ENCODE measurements around the gene TTYH3. TPM values are rescaled to one million over a fixed set of nuclear protein-coding genes. Genes with fewer than 3 reads are reported as not detected.

Gene TTYH3
- total RNA-seq, 1 experiment from 2014 or later: 122 TPM

DNA sequence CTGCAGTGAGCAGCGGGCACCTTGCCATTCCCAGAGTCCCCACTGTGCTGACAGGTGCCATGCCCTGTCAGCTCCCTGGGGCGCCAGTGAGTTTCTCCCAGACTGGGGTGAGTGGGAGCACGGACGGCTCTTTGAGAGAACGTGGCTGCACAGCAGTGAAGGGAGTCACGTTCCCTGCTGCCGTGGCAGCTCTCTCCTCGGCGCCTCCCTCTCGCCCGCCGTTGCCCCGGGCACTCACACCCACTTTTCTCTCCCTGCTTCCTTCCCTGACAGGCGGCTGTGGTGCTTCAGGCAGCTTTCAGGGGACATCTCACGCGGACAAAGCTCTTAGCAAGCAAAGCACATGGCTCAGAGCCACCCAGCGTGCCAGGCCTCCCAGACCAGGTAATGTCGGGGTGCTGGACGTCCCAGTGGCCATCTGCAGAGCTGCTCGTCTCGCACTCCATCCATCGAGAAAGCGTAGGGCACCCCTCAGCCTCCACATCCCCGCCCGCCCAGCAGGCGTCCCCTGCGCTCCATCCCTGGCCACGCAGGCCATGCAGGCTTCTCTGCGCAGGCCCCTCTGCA lies 27.1 kb upstream of the TTYH3 start:
- Histone ChIP-seq H2AFZ (ENCODE audit: low read length) (no peak overlapping the region), H3K27me3 (ENCODE audit: insufficient read depth, low read length) (no peaks in the 10 kb centered on the region), H3T11ph (ENCODE audit: low read length) (no peak overlapping the region), H4K5ac (ENCODE audit: insufficient read length, low read depth, low read length) (no peak overlapping the region), H2BK15ac (ENCODE audit: low read depth, low read length) (no peak overlapping the region), H2AK5ac (ENCODE audit: insufficient read length, low read length) (no peak overlapping the region), H4K91ac (ENCODE audit: insufficient read length, low read depth, low read length) (no peak overlapping the region), H3K79me2 (ENCODE audit: insufficient read depth, low read length) (no peaks in the 10 kb centered on the region), H2BK120ac (ENCODE audit: low read depth, low read length, poor library complexity, severe bottlenecking) (no peak overlapping the region), H3K9me3 (ENCODE audit: control insufficient read depth, low read depth, low read length) (no peaks in the 10 kb centered on the region), H4K8ac (replicated peaks; ENCODE audit: insufficient read length, low read depth, low read length) (no peak overlapping the region), H3K27ac (ENCODE audit: insufficient read length, low read depth, low read length) (no peak overlapping the region), H3K18ac (ENCODE audit: insufficient read length, low read depth, low read length) (no peak overlapping the region), H3K4me1 (ENCODE audit: insufficient read depth, low read length) (no peaks in the 10 kb centered on the region), H3K14ac (ENCODE audit: insufficient read depth, low read length) (no peak overlapping the region; the same call in 1 of the 2 replicates), H2BK20ac (ENCODE audit: low read depth, low read length, poor library complexity, severe bottlenecking) (no peak overlapping the region), H2BK5ac (ENCODE audit: insufficient read length, low read length) (no peak overlapping the region), H3K23me2 (ENCODE audit: insufficient read length, low read depth, low read length, poor library complexity, severe bottlenecking) (no peaks in the 10 kb centered on the region), H4K20me1 (ENCODE audit: control insufficient read depth, insufficient read depth, insufficient read length) (peaks cover 2% of the 10 kb centered on the region), H2BK12ac (ENCODE audit: insufficient read length, low read depth, low read length) (no peak overlapping the region), H3K79me1 (ENCODE audit: insufficient read depth, low read depth, low read length, poor library complexity, severe bottlenecking) (no peaks in the 10 kb centered on the region), H3K4me2 (ENCODE audit: insufficient read depth, insufficient read length, low read length) (no peak overlapping the region), H3K9ac (ENCODE audit: extremely low read depth, insufficient read length, low read length) (no peak overlapping the region), H3K4ac (ENCODE audit: low read depth, low read length) (no peak overlapping the region), H3K23ac (ENCODE audit: insufficient read length, low read depth, low read length) (no peak overlapping the region), H3K56ac (ENCODE audit: insufficient read length, low read depth, low read length) (no peak overlapping the region)
- Mint-ChIP-seq H3K27ac (no peak overlapping the region), H3K4me3 (no peak overlapping the region), H3K9me3 (no peaks in the 10 kb centered on the region), H3K4me1 (peaks cover 11 to 14% of the 10 kb centered on the region in 2 experiments), H3K36me3 (ENCODE audit: insufficient read depth in 1 of 3, low read depth in 3 of 3) (no peaks in the 10 kb centered on the region; a peak in 1 of 7 replicates), H3K27me3 (ENCODE audit: low read depth) (no peaks in the 10 kb centered on the region)
- no peak for DNase-seq
- no CpG with 5 or more reads among the region's 29 CpGs for WGBS (ENCODE audit: extremely low coverage, insufficient read length, low lambda C conversion rate)
- TF ChIP-seq, protein P1, sequence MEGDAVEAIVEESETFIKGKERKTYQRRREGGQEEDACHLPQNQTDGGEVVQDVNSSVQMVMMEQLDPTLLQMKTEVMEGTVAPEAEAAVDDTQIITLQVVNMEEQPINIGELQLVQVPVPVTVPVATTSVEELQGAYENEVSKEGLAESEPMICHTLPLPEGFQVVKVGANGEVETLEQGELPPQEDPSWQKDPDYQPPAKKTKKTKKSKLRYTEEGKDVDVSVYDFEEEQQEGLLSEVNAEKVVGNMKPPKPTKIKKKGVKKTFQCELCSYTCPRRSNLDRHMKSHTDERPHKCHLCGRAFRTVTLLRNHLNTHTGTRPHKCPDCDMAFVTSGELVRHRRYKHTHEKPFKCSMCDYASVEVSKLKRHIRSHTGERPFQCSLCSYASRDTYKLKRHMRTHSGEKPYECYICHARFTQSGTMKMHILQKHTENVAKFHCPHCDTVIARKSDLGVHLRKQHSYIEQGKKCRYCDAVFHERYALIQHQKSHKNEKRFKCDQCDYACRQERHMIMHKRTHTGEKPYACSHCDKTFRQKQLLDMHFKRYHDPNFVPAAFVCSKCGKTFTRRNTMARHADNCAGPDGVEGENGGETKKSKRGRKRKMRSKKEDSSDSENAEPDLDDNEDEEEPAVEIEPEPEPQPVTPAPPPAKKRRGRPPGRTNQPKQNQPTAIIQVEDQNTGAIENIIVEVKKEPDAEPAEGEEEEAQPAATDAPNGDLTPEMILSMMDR (conservative IDR thresholded peaks at IDR 0.05): no peak
